ENCODE data around the gene ISCU. TPM values are rescaled to one million over a fixed set of nuclear protein-coding genes. Genes with fewer than 3 reads are reported as not detected.
A peak's percentile ranks its signal among the peaks of the same experiment; 100 is the strongest.

The ISCU gene
- total and polyA plus RNA-seq, 2 donors (not counting 3 experiments of a cell fraction or from before 2014, with no cell fraction given): 74.8 to 78.6 TPM

GRCh38 chr12:108563136-108563803, 874 bp downstream of the ISCU start:
- ChIA-PET CTCF (interaction anchor here (1.1 to 3.1 kb wide), 11 partner anchors 47 to 531 kb away, joined by 3 to 55 read pairs (median 6); partner anchors contain the start of gene ALKBH2), POLR2A (no interaction called here)
- H3K9me1 ChIP-seq (replicated peaks; ENCODE audit: control insufficient read depth, extremely low read depth, insufficient read depth, low read length): no peaks in the 10 kb centered on the region
- peaks cover 12% of the 10 kb centered on the region in 2 experiments for H3K36me3 ChIP-seq (ENCODE audit: control insufficient read depth in 2 of 2, extremely low read depth in 1 of 2, insufficient read depth in 2 of 2, low read length in 2 of 2)
- DNase-seq (ENCODE audit: low read depth, low spot score) (peak; percentile 90), FAIRE-seq (peak; percentile 80)
- H3K4me2 ChIP-seq (ENCODE audit: insufficient read depth, low read length): peak overlapping the region; percentile 75
- peak overlapping the region; percentile 77 for H2AFZ ChIP-seq (ENCODE audit: low read depth, low read length)
- H4K20me1 ChIP-seq (replicated peaks; ENCODE audit: control insufficient read depth, extremely low read depth, insufficient read depth, low read length): no peaks in the 10 kb centered on the region
- peak overlapping the region; percentile 52 for H3K27ac ChIP-seq (ENCODE audit: insufficient read depth, low read depth, low read length)
- H3K9ac ChIP-seq (replicated peaks; ENCODE audit: extremely low read depth, insufficient read depth, low read length): peak overlapping the region; percentile 82
- intact Hi-C loops (cut with micrococcal nuclease) (loop anchor here (1.0 to 5.0 kb wide), 10 partner anchors 55 to 549 kb away; partner anchors contain the start of genes ALKBH2 and CORO1C), dilution Hi-C loops (cut with MboI; ENCODE audit: extremely low pct_ligation_motif_present, low sequenced_read_pairs) (no loop called here)
- no peaks in the 10 kb centered on the region for H3K27me3 ChIP-seq (ENCODE audit: control insufficient read depth in 2 of 2, insufficient read depth in 2 of 2, low read length in 2 of 2)
- TF ChIP-seq EZH2 (IDR thresholded peaks at IDR 0.05; ENCODE audit: borderline replicate concordance, low read depth, low read length, severe bottlenecking) (no peak), FOS (IDR thresholded peaks at IDR 0.05; ENCODE audit: borderline replicate concordance, insufficient read depth, low read length) (no peak), JUN (IDR thresholded peaks at IDR 0.05; ENCODE audit: borderline replicate concordance, insufficient read depth, insufficient read length, low read depth) (no peak), GATA2 (IDR thresholded peaks at IDR 0.05; ENCODE audit: insufficient read depth, insufficient read length, low read depth, low read length) (no peak), CTCF (IDR thresholded peaks at IDR 0.05; ENCODE audit: extremely low read depth in 1 of 2, insufficient read depth in 1 of 2, low read depth in 1 of 2, low read length in 2 of 2) (peak; percentile 80 to 88), POLR2AphosphoS5 (IDR thresholded peaks at IDR 0.05; ENCODE audit: insufficient read depth, low read depth, low read length) (peak; percentile 18), MYC (IDR thresholded peaks at IDR 0.05; ENCODE audit: low read depth, low read length) (no peak), POLR2A (IDR thresholded peaks at IDR 0.05; ENCODE audit: low read depth, low read length) (peak; percentile 51), MAX (IDR thresholded peaks at IDR 0.05; ENCODE audit: insufficient read depth, insufficient read length) (no peak)
- BruUV-seq (replicated peaks): TSS peak; percentile 41
- peaks cover 37% of the 10 kb centered on the region for H3K4me1 ChIP-seq (ENCODE audit: control insufficient read depth, extremely low read depth, insufficient read depth, low read length)
- peak overlapping the region; percentile 66 to 95 (median 78) for H3K4me3 ChIP-seq (replicated peaks in 1 of 3; ENCODE audit: insufficient read depth in 1 of 3, low read depth in 1 of 3, low read length in 3 of 3)
- H3K79me2 ChIP-seq (ENCODE audit: control insufficient read depth, insufficient read depth, low read length): peaks cover 28% of the 10 kb centered on the region
- no peaks in the 10 kb centered on the region for H3K9me3 ChIP-seq (replicated peaks; ENCODE audit: control insufficient read depth, insufficient read depth, low read length)
